Left colon (tissue), 2 donors: ENCODE measurements around the gene LTBP2. TPM values are rescaled to one million over a fixed set of nuclear protein-coding genes. Genes with fewer than 3 reads are reported as not detected.
A peak's percentile ranks its signal among the peaks of the same experiment; 100 is the strongest.
"Not testable (repeated sequence)": the region's sequence is repeated elsewhere in the genome, so short reads cannot be mapped to it uniquely, and the experiment has no call there.

Source experiments
- ATAC-seq: fragments of 200-7000 bp; cut with Tn5 transposase; one replicate; pipeline ENCODE4 v1.9.1; 2020; ENCODE audit warnings: mild to moderate bottlenecking, moderate library complexity
- DNase-seq, 2 donors: peaks; one replicate each; pipeline ENCODE4 v3.0.0-alpha.2; 2020
- intact Hi-C, 2 donors: fragments of 100-400 bp; cut with DNase I in 1 of 2; cut with micrococcal nuclease in 1 of 2; formaldehyde crosslinking; loops; one replicate each; pipeline versions ENCODE4 v1.11.2 to v1.14.0; 2022; cut with DNase I, micrococcal nuclease
- total RNA-seq, 2 donors: library from RNA; stranded (reverse); fragmentation: NEBNext Ultra II Directional; extraction: Animal tissue kit (Norgen Biotek cat#: 25700); gene quantifications; one replicate each; pipeline ENCODE4 v1.2.1, GENCODE V29; 2021
- donor health status: DM: no; HTN: no; CAD: no.
- donor health status: DM: yes; HTN: yes; CAD: no.

LTBP2 gene
- total RNA-seq, 2 donors from 2014 or later, result 2.8 to 6.4 TPM

DNA sequence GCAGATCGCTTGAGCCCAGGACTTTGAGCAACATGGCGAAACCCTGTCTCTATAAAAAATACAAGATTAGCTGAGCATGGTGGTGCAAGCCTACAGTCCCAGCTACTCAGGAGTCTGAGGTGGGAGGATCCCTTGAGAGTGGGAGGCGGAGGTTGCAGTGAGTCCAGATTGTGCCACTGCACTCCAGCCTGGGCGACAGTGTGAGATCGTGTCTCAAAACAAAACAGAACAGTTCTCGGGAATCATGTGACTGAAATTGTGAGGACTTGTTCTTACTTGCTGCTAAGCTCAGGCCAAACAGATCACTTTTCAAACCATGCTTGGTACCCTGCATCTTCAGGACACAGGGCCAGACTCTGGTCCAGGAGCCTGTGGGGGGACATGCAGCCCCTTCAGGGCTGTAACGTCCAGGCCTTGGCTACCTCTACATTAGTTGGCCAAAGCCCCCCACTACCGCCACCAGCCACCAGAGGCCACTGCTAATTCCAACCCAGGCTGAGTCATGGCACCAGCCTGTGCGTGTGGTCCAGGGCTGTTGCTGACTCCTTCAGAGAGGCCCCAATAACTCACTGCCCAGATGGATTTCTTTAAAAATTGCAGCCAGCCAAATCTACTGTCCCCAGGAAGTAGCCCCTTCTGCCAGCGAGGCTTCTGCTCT lies 152.6 kb downstream of the LTBP2 start:
- no peak for ATAC-seq
- intact Hi-C loops, result no loop called here
- peak in 1 of 2 donors; percentile 18 for DNase-seq

GRCh38 chr14:74457565-74457895 lies 154.5 kb downstream of the LTBP2 start:
- intact Hi-C loops, result no loop called here
- DNase-seq, result no peak
- ATAC-seq, result no peak

- ATAC-seq (no peak), DNase-seq (no peak)
- intact Hi-C loops, result no loop called here
Observed at GRCh38 chr14:74456684-74457564, 155.1 kb downstream of the LTBP2 start.

DNA sequence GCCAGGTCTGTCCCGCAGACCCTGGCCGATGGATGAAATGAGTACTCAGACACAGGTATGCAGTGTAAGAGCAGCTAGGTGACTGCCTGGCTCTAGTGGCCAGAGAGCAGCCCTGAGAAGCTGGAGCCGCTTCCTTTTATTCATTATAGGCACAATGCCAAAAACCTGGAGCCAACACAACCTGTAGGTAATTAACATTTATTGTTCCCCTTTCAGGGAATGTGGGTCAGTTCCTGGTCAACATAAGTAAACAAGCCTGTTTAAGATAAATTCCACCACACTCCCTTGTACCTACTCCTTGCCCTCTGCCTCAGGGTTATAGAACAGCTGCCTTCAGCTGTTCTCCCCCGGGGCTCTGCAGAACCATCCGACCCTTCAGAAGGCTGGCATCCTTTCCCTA lies 157.6 kb downstream of the LTBP2 start:
- not testable (repeated sequence) for DNase-seq

More for the DNA sequence above, 157.6 kb downstream of the LTBP2 start:
- ATAC-seq, result peak; percentile 51
- intact Hi-C loops, result not testable (repeated sequence)

Other genes with a start within 250 kb of the LTBP2 start
- gene SYNDIG1L, start 186.0 kb downstream of the LTBP2 start, total RNA-seq, result not detected
- 100 to 1,000 TPM; 144 to 235 TPM for gene NPC2, start 118.9 kb downstream of the LTBP2 start, total RNA-seq
- 10 to 100 TPM; 30.6 to 35.2 TPM for gene ISCA2, start 118.5 kb downstream of the LTBP2 start, total RNA-seq
- 10 to 100 TPM; 49.6 to 50.5 TPM for gene AREL1, start 100.8 kb upstream of the LTBP2 start, total RNA-seq
- 10 to 100 TPM; 32.9 to 34.3 TPM for gene FCF1, start 100.9 kb upstream of the LTBP2 start, total RNA-seq
- gene YLPM1, start 151.1 kb upstream of the LTBP2 start, total RNA-seq, result 10 to 100 TPM; 36.9 to 42.7 TPM